GM23338 (cell line): ENCODE results near the gene ANAPC2. TPM values are rescaled to one million over a fixed set of nuclear protein-coding genes. Genes with fewer than 3 reads are reported as not detected.

Experiments
- ATAC-seq: fragments of 200-7000 bp; cut with Tn5 transposase; 3 replicates; pipeline ENCODE4 v1.9.1; 2020
- DNase-seq: peaks from one replicate; pipeline ENCODE4 v3.0.0-alpha.2; 2015; ENCODE audit warnings: low spot score
- H2AFZ ChIP-seq: fragments of 200-600 bp; sonication (generic); 2 replicates; pipeline ENCODE4 v1.8.0; 2016; ENCODE audit warnings: antibody characterized with exemption, mild to moderate bottlenecking, moderate library complexity
- H3F3A ChIP-seq: fragments of 200-600 bp; sonication (generic); replicated peaks from 2 replicates; pipeline ENCODE4 v1.8.0; 2017; ENCODE audit warnings: antibody characterized with exemption, mixed run types, low read depth
- H3K27ac ChIP-seq: fragments of 200-600 bp; sonication (generic); 2 replicates; pipeline ENCODE4 v1.6.1; 2016; ENCODE audit warnings: low read depth
- H3K27me3 ChIP-seq: fragments of 200-600 bp; sonication (generic); 2 replicates; pipeline ENCODE4 v1.8.0; 2016; ENCODE audit warnings: mild to moderate bottlenecking, mixed run types, moderate library complexity; ENCODE audit not compliant: insufficient read depth
- H3K36me3 ChIP-seq: fragments of 200-600 bp; sonication (generic); 2 replicates; pipeline ENCODE4 v1.8.0; 2016; ENCODE audit warnings: mild to moderate bottlenecking; ENCODE audit not compliant: insufficient read depth
- H3K4me1 ChIP-seq: fragments of 200-600 bp; sonication (generic); 2 replicates; pipeline ENCODE4 v1.8.0; 2016; ENCODE audit warnings: mild to moderate bottlenecking, moderate library complexity; ENCODE audit not compliant: insufficient read depth
- H3K4me2 ChIP-seq: fragments of 200-600 bp; sonication (generic); 2 replicates; pipeline ENCODE4 v1.7.1; 2017; ENCODE audit warnings: mixed run types
- H3K4me3 ChIP-seq: fragments of 200-600 bp; sonication (generic); 2 replicates; pipeline ENCODE4 v1.6.1; 2016; ENCODE audit warnings: mixed run types
- H3K79me2 ChIP-seq: fragments of 200-600 bp; sonication (generic); replicated peaks from 2 replicates; pipeline ENCODE4 v1.8.0; 2017; ENCODE audit warnings: mild to moderate bottlenecking; ENCODE audit not compliant: insufficient read depth
- H3K9me2 ChIP-seq: fragments of 200-600 bp; sonication (generic); 2 replicates; pipeline ENCODE4 v1.8.0; 2017; ENCODE audit not compliant: insufficient read depth
- H4K20me1 ChIP-seq: fragments of 200-600 bp; sonication (generic); replicated peaks from 2 replicates; pipeline ENCODE4 v1.8.0; 2017; ENCODE audit warnings: mild to moderate bottlenecking; ENCODE audit not compliant: insufficient read depth
- H3K27ac Mint-ChIP-seq: 2 replicates; pipeline ENCODE4 v1.8.0; 2020; ENCODE audit warnings: inconsistent platforms, mild to moderate bottlenecking, moderate library complexity, mixed read lengths
- H3K27me3 Mint-ChIP-seq: 3 replicates; pipeline ENCODE4 v1.8.0; 2022; ENCODE audit warnings: low read depth, mild to moderate bottlenecking, moderate library complexity, mixed read lengths, inconsistent platforms; ENCODE audit not compliant: insufficient read depth, poor library complexity
- H3K36me3 Mint-ChIP-seq: 3 replicates; pipeline ENCODE4 v1.8.0; 2021; ENCODE audit warnings: low read depth, mild to moderate bottlenecking, inconsistent platforms, moderate library complexity, mixed read lengths
- H3K4me1 Mint-ChIP-seq: 3 replicates; pipeline ENCODE4 v1.8.0; 2020; ENCODE audit warnings: mild to moderate bottlenecking, inconsistent platforms, mixed read lengths
- H3K4me3 Mint-ChIP-seq: 3 replicates; pipeline ENCODE4 v1.8.0; 2021; ENCODE audit warnings: moderate library complexity, mild to moderate bottlenecking, inconsistent platforms, mixed read lengths
- H3K9me3 Mint-ChIP-seq: 3 replicates; pipeline ENCODE4 v1.8.0; 2020; ENCODE audit warnings: moderate library complexity, mild to moderate bottlenecking, inconsistent platforms, mixed read lengths
- CREB1 ChIP-seq: fragments of 250-450 bp; sonication (Bioruptor Pico); IDR thresholded peaks from 2 replicates; pipeline ENCODE4 v1.5.0; 2020; ENCODE audit warnings: low read depth, mild to moderate bottlenecking, moderate library complexity
- JUNB ChIP-seq: IDR thresholded peaks from one replicate; pipeline ENCODE4 v1.6.1; 2016; ENCODE audit warnings: antibody characterized with exemption; ENCODE audit not compliant: unreplicated experiment
- STAT1 ChIP-seq: IDR thresholded peaks from one replicate; pipeline ENCODE4 v1.6.1; 2016; ENCODE audit warnings: antibody characterized with exemption; ENCODE audit not compliant: unreplicated experiment
- ZNF114 ChIP-seq: fragments of 250-450 bp; sonication (Bioruptor Pico); IDR thresholded peaks from 2 replicates; pipeline ENCODE4 v1.5.0; 2020; ENCODE audit warnings: mild to moderate bottlenecking, moderate library complexity
- ZNF331 ChIP-seq: fragments of 250-450 bp; sonication (Bioruptor Pico); IDR thresholded peaks from 2 replicates; pipeline ENCODE4 v1.5.0; 2020; ENCODE audit warnings: low read depth, mild to moderate bottlenecking, moderate library complexity
- polyA plus RNA-seq: library from polyadenylated mRNA; unstranded; fragments of >200 nt; fragmentation: Nextera tagmentation; extraction: Ambion mirVana; gene quantifications from 2 replicates; pipeline ENCODE4 v1.2.1, GENCODE V29; 2016
- total RNA-seq: library from RNA; depleted of rRNA; stranded (reverse); fragments of >200 nt; shearing (Covaris generic); gene quantifications from 2 replicates; pipeline ENCODE4 v1.2.3, GENCODE V29; 2014
- TF ChIP-seq, protein P1 (sequence below): fragments of 250-450 bp; sonication (Bioruptor Pico); IDR thresholded peaks from 2 replicates; pipeline ENCODE4 v1.5.0; 2020; ENCODE audit warnings: mild to moderate bottlenecking, moderate library complexity
- TF ChIP-seq, protein P2 (sequence below): IDR thresholded peaks from 2 replicates; pipeline ENCODE4 v1.6.1; 2016; ENCODE audit warnings: antibody characterized with exemption

Gene ANAPC2
- total and polyA plus RNA-seq, 2 experiments from 2014 or later = 16.4 to 42.9 TPM

DNA sequence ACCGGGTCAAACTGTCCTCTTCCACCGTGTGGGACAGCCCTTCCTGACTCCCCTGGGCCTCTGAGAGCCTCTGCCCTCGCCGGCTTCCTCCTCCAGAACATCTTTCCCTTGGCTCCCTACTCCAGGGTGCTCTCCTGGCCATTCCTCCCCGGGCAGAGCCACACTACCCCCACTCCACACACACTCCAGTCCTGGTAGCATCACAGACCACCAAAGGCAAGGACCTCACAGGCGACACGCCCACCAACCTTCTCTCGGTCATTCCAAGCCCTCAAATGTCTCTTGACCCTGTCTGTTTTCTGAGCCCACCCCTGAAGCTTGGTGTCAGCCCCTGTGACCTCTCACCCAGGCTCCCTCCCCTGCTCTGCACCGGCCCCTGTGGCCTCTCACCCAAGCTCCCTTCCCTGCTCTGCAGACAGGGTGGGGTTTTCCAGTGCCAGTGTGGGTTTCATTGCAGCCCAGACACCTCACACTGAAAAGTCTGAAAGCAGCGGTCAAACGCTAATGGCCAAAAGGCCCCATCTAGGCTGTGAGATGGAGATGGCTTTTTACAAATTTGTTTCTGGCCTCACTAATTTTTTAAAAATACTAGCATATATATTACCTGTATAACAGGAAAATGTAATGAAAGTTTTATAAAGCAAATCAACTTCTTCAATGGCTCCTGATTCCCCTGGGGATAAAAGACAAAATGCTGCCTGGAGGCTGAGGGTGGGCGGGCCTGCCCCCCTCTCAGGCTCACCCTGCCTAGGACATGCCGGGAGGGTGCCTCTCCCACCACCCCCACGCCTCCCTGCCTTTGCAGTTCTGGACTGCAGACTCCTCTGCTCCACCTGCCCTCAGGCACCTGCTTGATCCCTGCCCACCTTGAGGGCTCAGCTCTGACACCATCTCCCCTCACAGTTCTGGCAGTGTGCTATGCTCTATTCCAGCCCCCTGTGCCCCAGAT, 29.0 kb downstream of the ANAPC2 start (continued):
- TF ChIP-seq, protein P1, sequence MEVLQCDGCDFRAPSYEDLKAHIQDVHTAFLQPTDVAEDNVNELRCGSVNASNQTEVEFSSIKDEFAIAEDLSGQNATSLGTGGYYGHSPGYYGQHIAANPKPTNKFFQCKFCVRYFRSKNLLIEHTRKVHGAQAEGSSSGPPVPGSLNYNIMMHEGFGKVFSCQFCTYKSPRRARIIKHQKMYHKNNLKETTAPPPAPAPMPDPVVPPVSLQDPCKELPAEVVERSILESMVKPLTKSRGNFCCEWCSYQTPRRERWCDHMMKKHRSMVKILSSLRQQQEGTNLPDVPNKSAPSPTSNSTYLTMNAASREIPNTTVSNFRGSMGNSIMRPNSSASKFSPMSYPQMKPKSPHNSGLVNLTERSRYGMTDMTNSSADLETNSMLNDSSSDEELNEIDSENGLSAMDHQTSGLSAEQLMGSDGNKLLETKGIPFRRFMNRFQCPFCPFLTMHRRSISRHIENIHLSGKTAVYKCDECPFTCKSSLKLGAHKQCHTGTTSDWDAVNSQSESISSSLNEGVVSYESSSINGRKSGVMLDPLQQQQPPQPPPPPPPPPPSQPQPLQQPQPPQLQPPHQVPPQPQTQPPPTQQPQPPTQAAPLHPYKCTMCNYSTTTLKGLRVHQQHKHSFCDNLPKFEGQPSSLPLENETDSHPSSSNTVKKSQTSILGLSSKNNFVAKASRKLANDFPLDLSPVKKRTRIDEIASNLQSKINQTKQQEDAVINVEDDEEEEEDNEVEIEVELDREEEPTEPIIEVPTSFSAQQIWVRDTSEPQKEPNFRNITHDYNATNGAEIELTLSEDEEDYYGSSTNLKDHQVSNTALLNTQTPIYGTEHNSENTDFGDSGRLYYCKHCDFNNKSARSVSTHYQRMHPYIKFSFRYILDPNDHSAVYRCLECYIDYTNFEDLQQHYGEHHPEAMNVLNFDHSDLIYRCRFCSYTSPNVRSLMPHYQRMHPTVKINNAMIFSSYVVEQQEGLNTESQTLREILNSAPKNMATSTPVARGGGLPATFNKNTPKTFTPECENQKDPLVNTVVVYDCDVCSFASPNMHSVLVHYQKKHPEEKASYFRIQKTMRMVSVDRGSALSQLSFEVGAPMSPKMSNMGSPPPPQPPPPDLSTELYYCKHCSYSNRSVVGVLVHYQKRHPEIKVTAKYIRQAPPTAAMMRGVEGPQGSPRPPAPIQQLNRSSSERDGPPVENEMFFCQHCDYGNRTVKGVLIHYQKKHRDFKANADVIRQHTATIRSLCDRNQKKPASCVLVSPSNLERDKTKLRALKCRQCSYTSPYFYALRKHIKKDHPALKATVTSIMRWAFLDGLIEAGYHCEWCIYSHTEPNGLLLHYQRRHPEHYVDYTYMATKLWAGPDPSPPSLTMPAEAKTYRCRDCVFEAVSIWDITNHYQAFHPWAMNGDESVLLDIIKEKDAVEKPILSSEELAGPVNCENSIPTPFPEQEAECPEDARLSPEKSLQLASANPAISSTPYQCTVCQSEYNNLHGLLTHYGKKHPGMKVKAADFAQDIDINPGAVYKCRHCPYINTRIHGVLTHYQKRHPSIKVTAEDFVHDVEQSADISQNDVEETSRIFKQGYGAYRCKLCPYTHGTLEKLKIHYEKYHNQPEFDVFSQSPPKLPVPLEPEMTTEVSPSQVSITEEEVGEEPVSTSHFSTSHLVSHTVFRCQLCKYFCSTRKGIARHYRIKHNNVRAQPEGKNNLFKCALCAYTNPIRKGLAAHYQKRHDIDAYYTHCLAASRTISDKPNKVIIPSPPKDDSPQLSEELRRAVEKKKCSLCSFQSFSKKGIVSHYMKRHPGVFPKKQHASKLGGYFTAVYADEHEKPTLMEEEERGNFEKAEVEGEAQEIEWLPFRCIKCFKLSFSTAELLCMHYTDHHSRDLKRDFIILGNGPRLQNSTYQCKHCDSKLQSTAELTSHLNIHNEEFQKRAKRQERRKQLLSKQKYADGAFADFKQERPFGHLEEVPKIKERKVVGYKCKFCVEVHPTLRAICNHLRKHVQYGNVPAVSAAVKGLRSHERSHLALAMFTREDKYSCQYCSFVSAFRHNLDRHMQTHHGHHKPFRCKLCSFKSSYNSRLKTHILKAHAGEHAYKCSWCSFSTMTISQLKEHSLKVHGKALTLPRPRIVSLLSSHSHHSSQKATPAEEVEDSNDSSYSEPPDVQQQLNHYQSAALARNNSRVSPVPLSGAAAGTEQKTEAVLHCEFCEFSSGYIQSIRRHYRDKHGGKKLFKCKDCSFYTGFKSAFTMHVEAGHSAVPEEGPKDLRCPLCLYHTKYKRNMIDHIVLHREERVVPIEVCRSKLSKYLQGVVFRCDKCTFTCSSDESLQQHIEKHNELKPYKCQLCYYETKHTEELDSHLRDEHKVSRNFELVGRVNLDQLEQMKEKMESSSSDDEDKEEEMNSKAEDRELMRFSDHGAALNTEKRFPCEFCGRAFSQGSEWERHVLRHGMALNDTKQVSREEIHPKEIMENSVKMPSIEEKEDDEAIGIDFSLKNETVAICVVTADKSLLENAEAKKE (CRISPR knock-in tag) = no peak
- no peak for TF ChIP-seq ZNF331 (CRISPR knock-in tag)
- TF ChIP-seq JUNB = no peak
- no peak for TF ChIP-seq STAT1
- TF ChIP-seq, protein P2, sequence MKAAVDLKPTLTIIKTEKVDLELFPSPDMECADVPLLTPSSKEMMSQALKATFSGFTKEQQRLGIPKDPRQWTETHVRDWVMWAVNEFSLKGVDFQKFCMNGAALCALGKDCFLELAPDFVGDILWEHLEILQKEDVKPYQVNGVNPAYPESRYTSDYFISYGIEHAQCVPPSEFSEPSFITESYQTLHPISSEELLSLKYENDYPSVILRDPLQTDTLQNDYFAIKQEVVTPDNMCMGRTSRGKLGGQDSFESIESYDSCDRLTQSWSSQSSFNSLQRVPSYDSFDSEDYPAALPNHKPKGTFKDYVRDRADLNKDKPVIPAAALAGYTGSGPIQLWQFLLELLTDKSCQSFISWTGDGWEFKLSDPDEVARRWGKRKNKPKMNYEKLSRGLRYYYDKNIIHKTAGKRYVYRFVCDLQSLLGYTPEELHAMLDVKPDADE = no peak
- no peak for TF ChIP-seq ZNF114 (CRISPR knock-in tag)

DNA sequence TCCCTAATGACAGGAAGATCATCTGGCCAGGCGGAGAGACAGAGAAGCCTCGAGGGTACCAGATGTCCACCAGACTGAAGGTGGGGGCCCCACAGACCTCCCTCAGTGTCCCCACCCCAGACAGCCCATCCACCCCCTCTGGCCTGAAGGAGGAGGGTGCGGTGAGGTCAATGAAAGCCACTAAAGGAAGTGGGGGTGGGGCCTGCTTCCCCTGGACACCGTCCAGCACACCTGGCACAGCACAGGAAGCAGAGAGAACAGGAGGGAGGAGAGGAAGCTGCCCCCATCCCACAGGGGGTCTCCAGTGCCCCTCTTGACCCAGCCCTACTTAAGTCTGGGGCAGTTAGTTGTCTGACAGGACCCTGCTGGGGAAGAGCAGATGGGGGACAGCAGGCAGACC, 29.7 kb downstream of the ANAPC2 start:
- H3K4me2 ChIP-seq = no peak overlapping the region
- no peak for ATAC-seq
- H3K9me3 Mint-ChIP-seq = no peaks in the 10 kb centered on the region; the same call in 2 of the 3 replicates
- TF ChIP-seq CREB1 (CRISPR knock-in tag) = no peak
- TF ChIP-seq, protein P1 (CRISPR knock-in tag) = no peak

More for the DNA sequence above, 29.7 kb downstream of the ANAPC2 start:
- DNase-seq = no peak
- no peaks in the 10 kb centered on the region for H3K9me2 ChIP-seq
- H3K27ac ChIP-seq = no peak overlapping the region
- peaks cover 85% of the 10 kb centered on the region for H3K27me3 Mint-ChIP-seq
- no peak overlapping the region for H3K4me3 Mint-ChIP-seq
- no peak overlapping the region for H3K27ac Mint-ChIP-seq
- H3K36me3 Mint-ChIP-seq = no peaks in the 10 kb centered on the region
- H3K4me1 Mint-ChIP-seq = no peaks in the 10 kb centered on the region; the same call in 1 of the 3 replicates
- peaks cover 4% of the 10 kb centered on the region for H3F3A ChIP-seq
- peaks cover 2% of the 10 kb centered on the region; the same call in 1 of the 2 replicates for H3K4me1 ChIP-seq
- no peaks in the 10 kb centered on the region for H3K79me2 ChIP-seq
- H3K4me3 ChIP-seq = no peak overlapping the region
- peaks cover 88% of the 10 kb centered on the region for H3K27me3 ChIP-seq
- no peak overlapping the region for H2AFZ ChIP-seq
- no peaks in the 10 kb centered on the region for H3K36me3 ChIP-seq
- H4K20me1 ChIP-seq = no peaks in the 10 kb centered on the region
